ENCODE measurements around the gene CYP2C19.

CYP2C19 gene

GRCh38 chr10:94762393-94762792 lies at the start of gene CYP2C19:
Gene CYP2C19, plus strand, starts transcription at chr10:94762681. Its CDS starts 25 bp downstream, at chr10:94762706.
- no peak within 1 kb of the TSS for H3K4me3 ChIP-seq (ENCODE audit: low read depth, low read length)
- no peak for TF ChIP-seq CTCF (IDR thresholded peaks at IDR 0.05; ENCODE audit: low read depth, low read length, missing control alignments)
- no peak for DNase-seq (ENCODE audit: low read depth)

- TF ChIP-seq CTCF (IDR thresholded peaks at IDR 0.05; ENCODE audit: low read depth, low read length, missing control alignments), result no peak
- DNase-seq (ENCODE audit: low read depth), result no peak
Measured at GRCh38 chr10:94725871-94726270, 36.6 kb upstream of the CYP2C19 start.

GRCh38 chr10:94735197-94735596 lies 27.3 kb upstream of the CYP2C19 start:
- H3K4me3 ChIP-seq (ENCODE audit: low read depth, low read length), result no peak overlapping the region
- no peak for DNase-seq (ENCODE audit: low read depth)
- no peak for TF ChIP-seq CTCF (IDR thresholded peaks at IDR 0.05; ENCODE audit: low read depth, low read length, missing control alignments)

More at GRCh38 chr10:94725871-94726270, 36.6 kb upstream of the CYP2C19 start:
- H3K4me3 ChIP-seq (ENCODE audit: low read depth, low read length), result no peak overlapping the region

GRCh38 chr10:94738588-94738987 lies 23.9 kb upstream of the CYP2C19 start:
- no peak overlapping the region for H3K4me3 ChIP-seq (ENCODE audit: low read depth, low read length)
- no peak for DNase-seq (ENCODE audit: low read depth)
- TF ChIP-seq CTCF (IDR thresholded peaks at IDR 0.05; ENCODE audit: low read depth, low read length, missing control alignments), result no peak

GRCh38 chr10:94747137-94747536 lies 15.3 kb upstream of the CYP2C19 start:
- no peak for TF ChIP-seq CTCF (IDR thresholded peaks at IDR 0.05; ENCODE audit: low read depth, low read length, missing control alignments)
- H3K4me3 ChIP-seq (ENCODE audit: low read depth, low read length), result no peak overlapping the region
- DNase-seq (ENCODE audit: low read depth), result no peak

GRCh38 chr10:94747838-94748237 lies 14.6 kb upstream of the CYP2C19 start:
- DNase-seq (ENCODE audit: low read depth), result no peak
- H3K4me3 ChIP-seq (ENCODE audit: low read depth, low read length), result no peak overlapping the region
- TF ChIP-seq CTCF (IDR thresholded peaks at IDR 0.05; ENCODE audit: low read depth, low read length, missing control alignments), result no peak

- no peak for TF ChIP-seq CTCF (IDR thresholded peaks at IDR 0.05; ENCODE audit: low read depth, low read length, missing control alignments)
- DNase-seq (ENCODE audit: low read depth), result no peak
- H3K4me3 ChIP-seq (ENCODE audit: low read depth, low read length), result no peak overlapping the region
Measured at GRCh38 chr10:94757916-94758315, 4.6 kb upstream of the CYP2C19 start.
